Keratinocyte (primary cell): Measurements from ENCODE around the gene INS. TPM values are rescaled to one million over a fixed set of nuclear protein-coding genes. Genes with fewer than 3 reads are reported as not detected.

Experiments
- DNase-seq: peaks from one replicate; pipeline ENCODE4 v3.0.0-alpha.2; 2011; ENCODE audit warnings: low read depth, missing footprints, low spot score
- FAIRE-seq: peaks from 2 replicates; lab custom pipeline; 2011; peaks lifted over from hg19 to GRCh38; lab: Jason Lieb, UNC
- H2AFZ ChIP-seq: 2 replicates; pipeline ENCODE4 v1.6.0; 2012; ENCODE audit warnings: low read length, control low read depth, inconsistent platforms; ENCODE audit not compliant: control insufficient read depth
- H3K27ac ChIP-seq: 2 replicates; pipeline ENCODE4 v1.5.1; 2011; ENCODE audit warnings: low read length; ENCODE audit not compliant: control insufficient read depth, insufficient read depth
- H3K27me3 ChIP-seq: 3 replicates; pipeline ENCODE4 v1.6.0; 2011; ENCODE audit warnings: low read length; ENCODE audit not compliant: control insufficient read depth, insufficient read depth; ENCODE audit errors: extremely low read depth
- H3K36me3 ChIP-seq, 2 experiments: 2 replicates in 1 of 2; 3 replicates in 1 of 2; pipeline ENCODE4 v1.5.1; 2011; ENCODE audit warnings: low read length in 2 of 2, mild to moderate bottlenecking in 1 of 2; ENCODE audit not compliant: control insufficient read depth in 2 of 2, insufficient read depth in 2 of 2; ENCODE audit errors: extremely low read depth in 1 of 2
- H3K4me1 ChIP-seq: 3 replicates; pipeline ENCODE4 v1.5.1; 2011; ENCODE audit warnings: low read length; ENCODE audit not compliant: control insufficient read depth, insufficient read depth; ENCODE audit errors: extremely low read depth
- H3K4me2 ChIP-seq: 3 replicates; pipeline ENCODE4 v1.6.0; 2011; ENCODE audit warnings: low read depth, low read length; ENCODE audit not compliant: control insufficient read depth, insufficient read depth; ENCODE audit errors: extremely low read depth
- H3K4me3 ChIP-seq, 3 experiments: fragments of 200-600 bp in 1 of 3; sonication (generic) in 1 of 3; 2 replicates in 2 of 3; 3 replicates in 1 of 3; pipeline ENCODE4 v1.5.1; 2011 to 2016; ENCODE audit warnings: low read length in 3 of 3, mild to moderate bottlenecking in 3 of 3, control low read depth in 2 of 3, inconsistent platforms in 1 of 3, low read depth in 1 of 3, mixed read lengths in 1 of 3, mixed run types in 1 of 3, moderate library complexity in 1 of 3; ENCODE audit not compliant: control insufficient read depth in 2 of 3, insufficient read depth in 2 of 3; ENCODE audit errors: extremely low read depth in 1 of 3
- H3K79me2 ChIP-seq: 2 replicates; pipeline ENCODE4 v1.6.0; 2012; ENCODE audit warnings: low read length; ENCODE audit not compliant: control insufficient read depth, insufficient read depth
- H3K9ac ChIP-seq: 3 replicates; pipeline ENCODE4 v1.6.0; 2011; ENCODE audit warnings: low read length; ENCODE audit not compliant: control insufficient read depth, insufficient read depth; ENCODE audit errors: extremely low read depth
- H3K9me1 ChIP-seq: 3 replicates; pipeline ENCODE4 v1.6.0; 2011; ENCODE audit warnings: low read length; ENCODE audit not compliant: control insufficient read depth, insufficient read depth; ENCODE audit errors: extremely low read depth
- H3K9me3 ChIP-seq: 2 replicates; pipeline ENCODE4 v1.5.1; 2012; ENCODE audit warnings: low read depth, low read length; ENCODE audit not compliant: control insufficient read depth
- H4K20me1 ChIP-seq: 3 replicates; pipeline ENCODE4 v1.6.0; 2011; ENCODE audit warnings: low read length; ENCODE audit not compliant: control insufficient read depth, insufficient read depth; ENCODE audit errors: extremely low read depth
- CTCF ChIP-seq, 3 experiments: IDR thresholded peaks in 1 of 3; conservative IDR thresholded peaks in 1 of 3; optimal IDR thresholded peaks in 1 of 3; 2 replicates in 2 of 3; 3 replicates in 1 of 3; pipeline versions ENCODE3 to v1.5.1; 2011; ENCODE audit warnings: low read length in 3 of 3, mild to moderate bottlenecking in 3 of 3, moderate library complexity in 2 of 3, control low read depth in 1 of 3, inconsistent platforms in 1 of 3; ENCODE audit not compliant: insufficient read depth in 2 of 3; ENCODE audit errors: extremely low read depth in 1 of 3
- EZH2 ChIP-seq: IDR thresholded peaks from one replicate; pipeline ENCODE4 v1.6.1; 2012; ENCODE audit warnings: inconsistent platforms, mild to moderate bottlenecking, low read length, moderate library complexity
- dilution Hi-C: fragments of 300-500 bp; cut with MboI; formaldehyde crosslinking; loops from one replicate; pipeline ENCODE4 v1.7.0; 2020; ENCODE audit warnings: low sequenced_read_pairs; ENCODE audit not compliant: extremely low pct_ligation_motif_present
- polyA plus RNA-seq, 5 experiments: library from polyadenylated mRNA; depleted of rRNA in 3 of 5; stranded (reverse) in 3 of 5; stranded (forward) in 1 of 5; unstranded in 1 of 5; fragments of >200 nt; gene quantifications; 1 replicate in 1 of 5; 2 replicates in 3 of 5; 3 replicates in 1 of 5; pipeline versions ENCODE4 v1.2.1 to v1.2.3, GENCODE V29; 2011 to 2012; ENCODE audit warnings: missing spikeins in 2 of 5, low read depth in 1 of 5, low replicate concordance in 1 of 5

INS gene
- polyA plus RNA-seq, 1 donor (not counting 4 experiments of a cell fraction or from before 2014, with no cell fraction given): not detected

- Histone ChIP-seq H3K9ac (no peak overlapping the region), H3K27me3 (peaks cover 86% of the 10 kb centered on the region), H3K36me3 (no peaks in the 10 kb centered on the region), H2AFZ (no peak overlapping the region), H4K20me1 (peaks cover 8% of the 10 kb centered on the region), H3K9me1 (no peaks in the 10 kb centered on the region), H3K27ac (no peak overlapping the region), H3K9me3 (no peaks in the 10 kb centered on the region), H3K4me2 (no peak overlapping the region), H3K4me3 (no peak overlapping the region), H3K4me1 (peaks cover 14% of the 10 kb centered on the region), H3K79me2 (no peaks in the 10 kb centered on the region)
- DNase-seq: peak; percentile 17
- dilution Hi-C loops: no loop called here
- TF ChIP-seq CTCF (optimal IDR thresholded peaks at IDR 0.05 in 1 of 3, IDR thresholded peaks at IDR 0.05 in 1 of 3, conservative IDR thresholded peaks at IDR 0.05 in 1 of 3; ENCODE audit: extremely low read depth in 1 of 3, insufficient read depth in 2 of 3, low read length in 3 of 3) (no peak), EZH2 (no peak)
- FAIRE-seq: no peak
Measured at GRCh38 chr11:2142762-2143202, 18.2 kb downstream of the INS start.

GRCh38 chr11:2142300-2142759 is 18.7 kb downstream of the INS start:
- no peak overlapping the region for H2AFZ ChIP-seq
- FAIRE-seq (no peak), DNase-seq (no peak)
- H3K9me1 ChIP-seq: no peaks in the 10 kb centered on the region
- H3K9me3 ChIP-seq: no peaks in the 10 kb centered on the region
- H4K20me1 ChIP-seq: peaks cover 8% of the 10 kb centered on the region
- no peaks in the 10 kb centered on the region for H3K79me2 ChIP-seq
- no peak overlapping the region for H3K9ac ChIP-seq
- H3K27ac ChIP-seq: no peak overlapping the region
- dilution Hi-C loops: no loop called here
- peak; percentile 53 for TF ChIP-seq EZH2
- TF ChIP-seq CTCF (optimal IDR thresholded peaks at IDR 0.05 in 1 of 3, IDR thresholded peaks at IDR 0.05 in 1 of 3, conservative IDR thresholded peaks at IDR 0.05 in 1 of 3; ENCODE audit: extremely low read depth in 1 of 3, insufficient read depth in 2 of 3, low read length in 3 of 3): no peak
- H3K36me3 ChIP-seq: no peaks in the 10 kb centered on the region
- H3K4me1 ChIP-seq: peaks cover 14% of the 10 kb centered on the region
- peaks cover 86% of the 10 kb centered on the region for H3K27me3 ChIP-seq
- no peak overlapping the region for H3K4me3 ChIP-seq
- H3K4me2 ChIP-seq: no peak overlapping the region
